ENCODE results near the gene ADCYAP1. TPM values are rescaled to one million over a fixed set of nuclear protein-coding genes. Genes with fewer than 3 reads are reported as not detected.
A peak's percentile ranks its signal among the peaks of the same experiment; 100 is the strongest.
"Not testable (repeated sequence)": the region's sequence is repeated elsewhere in the genome, so short reads cannot be mapped to it uniquely, and the experiment has no call there.

ADCYAP1 gene
- not detected in 2 replicates for polyA plus RNA-seq (2011; rRNA removed)
- not detected in 2 replicates for polyA plus RNA-seq (2012; cell fraction: cytosol; rRNA removed)
- polyA plus RNA-seq (2012; cell fraction: nucleus; rRNA removed): not detected in 2 replicates
- polyA plus RNA-seq (2017; fragmentation: RNase III; extraction: RNeasy Plus Mini Kit Qiagen cat#74134 plus additional on column Dnase treatment): not detected in 3 replicates
- not detected in 2 replicates for polyA minus RNA-seq (2011; rRNA and poly(A)+ RNA removed)

DNA sequence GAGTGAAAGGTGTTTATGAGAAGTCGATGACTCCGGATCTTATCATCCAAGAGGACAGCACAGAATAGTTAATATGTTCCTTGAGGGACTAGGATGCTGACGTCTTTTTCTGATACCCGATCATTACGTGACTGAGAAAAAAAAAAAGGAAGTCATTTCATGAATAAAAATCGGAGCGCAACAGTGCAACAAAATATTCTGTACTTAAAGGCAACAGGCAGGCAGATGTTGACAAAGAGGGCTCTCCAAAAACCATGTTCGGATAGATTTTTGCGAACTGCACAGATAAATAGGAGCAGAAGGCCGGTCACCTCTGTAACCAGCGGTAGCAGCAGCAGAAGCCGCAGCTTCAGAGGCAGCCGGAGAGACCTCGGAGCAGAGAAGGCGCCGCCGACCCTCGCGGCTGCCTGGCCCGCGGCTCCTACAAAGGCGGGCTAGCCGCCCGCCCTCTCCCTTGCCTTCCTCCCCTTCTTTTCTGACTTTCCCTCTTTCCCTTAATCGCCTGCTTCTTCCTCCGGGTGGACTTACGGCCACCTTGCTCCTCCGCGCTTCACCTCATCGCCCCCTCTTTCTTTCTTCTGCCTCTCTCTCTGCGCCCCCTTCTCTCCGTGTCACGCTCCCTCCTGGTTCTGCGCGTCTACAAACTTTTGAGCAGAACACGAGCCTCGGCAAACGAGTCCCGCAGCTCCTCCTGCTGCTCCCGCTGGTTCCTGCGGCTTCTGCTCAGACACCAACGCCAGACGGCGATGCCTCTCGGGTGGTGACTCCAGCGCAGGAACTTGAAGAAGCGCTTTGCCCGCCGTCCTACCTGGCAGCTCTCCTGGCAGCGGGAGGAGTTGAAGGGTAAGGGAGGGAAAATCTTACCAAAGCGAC, at the start of gene ADCYAP1:
Gene ADCYAP1, plus strand, starts transcription at position 654 of the 873 bp plus-strand sequence. CDS start 516 bp downstream, outside the sequence.
- ChIA-PET POLR2A (no interaction called here), CTCF (interaction anchor here (1.7 kb wide), 1 partner anchor 57 kb away, joined by 5 read pairs; no protein-coding TSS in a partner anchor)
- DNase-seq (ENCODE audit: low read depth in 1 of 2, low spot score in 1 of 2) (peak in 1 of 2 experiments; percentile 26), FAIRE-seq (no peak), ATAC-seq (no peak; a peak in 3 of 6 replicates)
- Histone ChIP-seq H3K4me2 (no peak within 1 kb of the TSS), H3K27ac (no peak within 1 kb of the TSS), H3K4me1 (peaks cover 9% of the 10 kb centered on the region; the same call in 1 of the 3 replicates), H3K4me3 (no peak within 1 kb of the TSS), H3K9me3 (no peaks in the 10 kb centered on the region)
- TF ChIP-seq RCOR1 (IDR thresholded peaks at IDR 0.05; ENCODE audit: low read depth, low read length) (no peak), JUNB (IDR thresholded peaks at IDR 0.05) (no peak), CHD4 (IDR thresholded peaks at IDR 0.05; ENCODE audit: borderline replicate concordance) (no peak), HMGXB4 (CRISPR knock-in tag; IDR thresholded peaks at IDR 0.05; ENCODE audit: borderline replicate concordance) (no peak), CHD2 (IDR thresholded peaks at IDR 0.05; ENCODE audit: low read length, partially characterized antibody) (no peak), ZC3H11A (IDR thresholded peaks at IDR 0.05) (no peak)
- WGBS (ENCODE audit: missing lambda C conversion rate): 43% methylated on average over 35 of the region's 51 CpGs

DNA sequence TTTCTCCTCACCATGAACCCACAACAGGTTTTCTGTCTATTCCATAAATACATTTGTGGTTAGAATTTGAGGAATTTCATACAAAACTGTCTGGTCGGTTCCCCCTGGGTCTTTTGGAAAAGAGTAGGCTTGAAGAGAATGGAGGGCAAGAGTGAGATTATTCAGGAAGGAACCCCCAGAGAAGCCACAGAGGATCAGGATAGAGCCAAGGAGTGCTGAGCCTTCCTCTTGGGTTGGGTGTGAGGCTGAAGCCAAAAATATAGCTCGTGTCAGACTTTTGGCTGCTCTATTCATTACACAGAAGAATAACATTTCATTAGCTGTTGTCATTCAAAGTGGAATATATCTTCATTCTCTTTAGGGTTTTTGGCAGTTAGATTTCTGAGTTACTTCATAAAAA, 46.7 kb upstream of the ADCYAP1 start:
- ChIA-PET POLR2A (no interaction called here), CTCF (interaction anchor here (1.7 kb wide), 1 partner anchor 19 kb away, joined by 5 read pairs; no protein-coding TSS in a partner anchor)
- TF ChIP-seq EHF (CRISPR knock-in tag; IDR thresholded peaks at IDR 0.05) (no peak), CBX8 (IDR thresholded peaks at IDR 0.05) (no peak)
- Histone ChIP-seq H3K9me3 (no peaks in the 10 kb centered on the region), H3K4me1 (no peaks in the 10 kb centered on the region), H3K4me2 (no peak overlapping the region), H3K27ac (no peak overlapping the region), H3K4me3 (no peak overlapping the region)
- no peak for FAIRE-seq
- WGBS (ENCODE audit: missing lambda C conversion rate): 28% methylated on average over 2 of the region's 2 CpGs
- no peak for ATAC-seq
- no peak for DNase-seq (ENCODE audit: low read depth in 1 of 2, low spot score in 1 of 2)

DNA sequence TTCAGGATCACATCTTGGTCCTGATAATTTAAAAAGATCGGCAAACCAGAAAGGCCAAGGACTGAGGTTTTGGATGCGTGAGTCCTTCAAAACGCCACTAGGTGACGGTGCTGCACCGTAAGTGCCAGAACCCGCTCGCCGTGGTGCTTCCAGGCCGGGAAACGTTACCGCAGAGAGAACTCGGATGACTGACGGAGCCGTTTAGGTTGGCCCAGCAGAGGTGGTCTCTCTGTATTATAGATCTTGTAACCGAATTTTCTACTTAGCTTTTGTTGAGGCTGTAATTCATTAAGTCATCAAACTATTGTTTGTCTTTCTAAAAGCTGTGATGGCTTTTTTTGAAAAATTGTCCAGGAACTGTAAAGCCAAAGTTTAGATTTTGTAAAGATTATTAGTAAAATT, 39.8 kb upstream of the ADCYAP1 start:
- TF ChIP-seq RAD21 (conservative IDR thresholded peaks at IDR 0.05 in 1 of 2, IDR thresholded peaks at IDR 0.05 in 1 of 2) (peak; percentile 92 to 97), HOXA7 (CRISPR knock-in tag; IDR thresholded peaks at IDR 0.05) (no peak), CTCF (IDR thresholded peaks at IDR 0.05) (peak; percentile 89), EP300 (IDR thresholded peaks at IDR 0.05) (no peak), SMC3 (IDR thresholded peaks at IDR 0.05) (peak; percentile 73)
- H3K4me1 ChIP-seq: no peaks in the 10 kb centered on the region
- 2% methylated on average over 15 of the region's 15 CpGs for WGBS (ENCODE audit: missing lambda C conversion rate)
- peak overlapping the region; percentile 20; the same call in 1 of the 3 replicates for H3K4me2 ChIP-seq
- CTCF ChIA-PET: interaction anchor here (0.7 to 1.8 kb wide), 14 partner anchors 8 to 1689 kb away, joined by 3 to 11 read pairs (median 4); no protein-coding TSS in a partner anchor
- no peak for FAIRE-seq
- H3K27ac ChIP-seq: no peak overlapping the region
- peak; percentile 30 to 75 for DNase-seq (ENCODE audit: low read depth in 1 of 2, low spot score in 1 of 2)
- H3K4me3 ChIP-seq: no peak overlapping the region
- ATAC-seq: peak; percentile 80 to 95
- H3K9me3 ChIP-seq: no peaks in the 10 kb centered on the region
- POLR2A ChIA-PET: no interaction called here

- Histone ChIP-seq H3K4me3 (no peak overlapping the region), H3K9me3 (no peaks in the 10 kb centered on the region), H3K4me2 (no peak overlapping the region), H3K4me1 (no peaks in the 10 kb centered on the region), H3K27ac (no peak overlapping the region)
- no peak for DNase-seq (ENCODE audit: low read depth in 1 of 2, low spot score in 1 of 2)
- 56% methylated on average over 3 of the region's 3 CpGs for WGBS (ENCODE audit: missing lambda C conversion rate)
- CTCF ChIA-PET: no interaction called here
- POLR2A ChIA-PET: no interaction called here
- FAIRE-seq: no peak
- ATAC-seq: no peak
- TF ChIP-seq POLR2AphosphoS2 (conservative IDR thresholded peaks at IDR 0.05; ENCODE audit: low read length) (no peak), CBX2 (IDR thresholded peaks at IDR 0.05; ENCODE audit: borderline replicate concordance, low read depth) (no peak), ESRRA (IDR thresholded peaks at IDR 0.05; ENCODE audit: borderline replicate concordance, low read length) (no peak), EP300 (IDR thresholded peaks at IDR 0.05) (no peak), MAFK (IDR thresholded peaks at IDR 0.05; ENCODE audit: partially characterized antibody) (peak; percentile 32), CEBPB (IDR thresholded peaks at IDR 0.05) (no peak)
Measured at GRCh38 chr18:867257-867656, 37.4 kb upstream of the ADCYAP1 start.

- H3K4me2 ChIP-seq; H3K4me3 ChIP-seq; ATAC-seq; H3K4me1 ChIP-seq; POLR2A ChIA-PET; H3K9me3 ChIP-seq; FAIRE-seq; H3K27ac ChIP-seq; DNase-seq (ENCODE audit: low read depth in 1 of 2, low spot score in 1 of 2): not testable (repeated sequence)
- 50% methylated on average over 3 of the region's 3 CpGs for WGBS (ENCODE audit: missing lambda C conversion rate)
- CTCF ChIA-PET: interaction anchor here (1.6 kb wide), 1 partner anchor 9 kb away, joined by 6 read pairs; no protein-coding TSS in a partner anchor
Measured at GRCh38 chr18:873426-873825, 31.2 kb upstream of the ADCYAP1 start.

Measured in A549 (cell line).